ENCODE results near the gene CPA4. TPM values are rescaled to one million over a fixed set of nuclear protein-coding genes. Genes with fewer than 3 reads are reported as not detected.

CPA4 gene
- total and polyA plus RNA-seq, 8 donors: 0.12 to 0.90 TPM; not detected in 6

DNA sequence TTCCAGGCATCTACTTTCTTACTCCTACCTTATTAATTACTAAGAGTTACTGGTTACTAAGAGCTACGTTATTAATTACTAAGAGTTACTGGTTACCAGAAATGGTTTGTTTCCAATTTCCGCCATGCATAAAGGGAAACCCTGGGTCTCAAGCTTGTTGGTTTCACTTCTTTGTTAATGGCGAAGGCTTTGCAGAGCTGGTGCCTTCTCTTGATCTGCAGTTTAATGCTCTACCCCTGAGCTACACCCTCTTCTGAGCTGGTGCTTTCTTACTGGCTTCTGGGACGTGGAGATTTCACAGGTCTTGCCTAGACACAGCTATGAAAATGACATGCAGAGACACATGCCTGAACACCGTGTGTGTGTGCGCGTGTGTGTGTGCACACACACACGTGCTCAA is 560 bp downstream of the CPA4 start:
- Histone ChIP-seq H3K27ac (no peak overlapping the region), H3K9me3 (no peaks in the 10 kb centered on the region), H3K4me1 (no peaks in the 10 kb centered on the region), H3K27me3 (no peaks in the 10 kb centered on the region), H3K4me3 (no peak overlapping the region), H3K36me3 (no peaks in the 10 kb centered on the region)
- intact Hi-C loops (cut with DNase I; ENCODE audit: low total_unique reads): no loop called here
- no peak for DNase-seq
- TF ChIP-seq, protein P1, sequence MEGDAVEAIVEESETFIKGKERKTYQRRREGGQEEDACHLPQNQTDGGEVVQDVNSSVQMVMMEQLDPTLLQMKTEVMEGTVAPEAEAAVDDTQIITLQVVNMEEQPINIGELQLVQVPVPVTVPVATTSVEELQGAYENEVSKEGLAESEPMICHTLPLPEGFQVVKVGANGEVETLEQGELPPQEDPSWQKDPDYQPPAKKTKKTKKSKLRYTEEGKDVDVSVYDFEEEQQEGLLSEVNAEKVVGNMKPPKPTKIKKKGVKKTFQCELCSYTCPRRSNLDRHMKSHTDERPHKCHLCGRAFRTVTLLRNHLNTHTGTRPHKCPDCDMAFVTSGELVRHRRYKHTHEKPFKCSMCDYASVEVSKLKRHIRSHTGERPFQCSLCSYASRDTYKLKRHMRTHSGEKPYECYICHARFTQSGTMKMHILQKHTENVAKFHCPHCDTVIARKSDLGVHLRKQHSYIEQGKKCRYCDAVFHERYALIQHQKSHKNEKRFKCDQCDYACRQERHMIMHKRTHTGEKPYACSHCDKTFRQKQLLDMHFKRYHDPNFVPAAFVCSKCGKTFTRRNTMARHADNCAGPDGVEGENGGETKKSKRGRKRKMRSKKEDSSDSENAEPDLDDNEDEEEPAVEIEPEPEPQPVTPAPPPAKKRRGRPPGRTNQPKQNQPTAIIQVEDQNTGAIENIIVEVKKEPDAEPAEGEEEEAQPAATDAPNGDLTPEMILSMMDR (IDR thresholded peaks at IDR 0.05): no peak
- TF ChIP-seq EP300 (IDR thresholded peaks at IDR 0.05): no peak
- TF ChIP-seq POLR2AphosphoS5 (IDR thresholded peaks at IDR 0.05): no peak
- no peak for TF ChIP-seq POLR2A (IDR thresholded peaks at IDR 0.05)
- WGBS, 5 donors: 77 to 89% (median 85%) methylated on average over 8 of the region's 8 CpGs

DNA sequence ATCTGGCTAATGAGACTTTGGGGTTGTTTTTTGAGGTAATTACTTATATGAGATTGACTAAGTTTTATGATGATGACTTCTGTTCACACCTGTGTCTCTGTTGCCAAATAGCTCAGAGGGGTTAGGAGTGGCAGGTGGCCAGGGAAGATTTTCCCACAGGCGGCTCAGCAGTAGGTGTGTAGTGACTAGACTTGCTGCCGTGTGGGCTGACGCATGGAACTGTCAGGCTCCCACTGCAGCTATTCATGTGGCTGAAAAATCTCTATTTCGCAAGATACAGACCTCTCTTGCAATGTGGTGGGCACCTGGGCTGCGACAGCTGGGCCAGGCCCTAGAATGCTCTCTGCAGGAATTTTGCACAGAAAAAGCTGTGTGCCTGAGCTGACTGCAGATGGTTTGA is 1.4 kb downstream of the CPA4 start:
- Histone ChIP-seq H3K36me3 (no peaks in the 10 kb centered on the region), H3K27me3 (no peaks in the 10 kb centered on the region), H3K4me3 (no peak overlapping the region), H3K27ac (no peak overlapping the region), H3K9me3 (no peaks in the 10 kb centered on the region), H3K4me1 (no peaks in the 10 kb centered on the region)
- 78 to 90% (median 82%) methylated on average over 5 of the region's 5 CpGs for WGBS, 5 donors
- intact Hi-C loops (cut with DNase I; ENCODE audit: low total_unique reads): no loop called here
- TF ChIP-seq POLR2AphosphoS5 (IDR thresholded peaks at IDR 0.05): no peak
- TF ChIP-seq, protein P1 (IDR thresholded peaks at IDR 0.05): no peak
- DNase-seq: no peak

DNA sequence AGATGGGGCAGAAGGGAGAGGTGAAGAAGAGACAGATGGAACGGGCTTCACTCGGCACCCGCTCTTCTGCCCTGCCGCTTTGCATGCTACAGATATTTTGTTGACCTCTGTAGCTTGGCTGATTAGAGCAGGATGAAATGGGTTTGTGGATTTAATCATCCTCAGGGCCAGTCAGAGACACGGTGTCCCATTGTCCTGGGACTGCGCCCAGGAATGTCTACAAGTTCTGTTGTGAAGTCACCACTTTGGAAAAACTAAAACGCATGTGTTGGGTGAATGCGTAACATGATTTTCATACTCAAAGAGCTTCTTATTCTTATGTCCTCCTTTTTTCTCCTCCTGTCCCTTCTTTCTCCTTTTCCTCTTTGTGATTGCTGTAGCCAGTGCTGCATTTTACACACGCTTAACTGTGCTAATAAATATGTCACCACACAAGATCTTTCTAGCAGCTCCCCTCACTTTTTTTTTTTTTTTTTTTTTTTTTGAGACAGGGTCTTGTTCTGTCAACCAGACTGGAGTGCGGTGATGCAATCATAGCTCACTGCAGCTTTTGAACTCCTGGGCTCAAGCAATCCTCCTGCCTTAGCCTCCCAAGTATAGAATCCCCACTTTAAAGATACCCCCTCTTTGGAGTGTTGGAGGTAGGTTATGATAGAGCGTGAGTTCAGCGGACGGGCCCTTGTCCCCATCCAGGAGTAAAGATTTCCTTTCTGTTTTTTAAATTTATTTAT is 3.4 kb downstream of the CPA4 start:
- WGBS, 5 donors: 87 to 95% (median 91%) methylated on average over 13 of the region's 13 CpGs
- H3K4me1 ChIP-seq: no peaks in the 10 kb centered on the region
- intact Hi-C loops (cut with DNase I; ENCODE audit: low total_unique reads): no loop called here
- H3K4me3 ChIP-seq: no peak overlapping the region
- H3K27ac ChIP-seq: no peak overlapping the region
- TF ChIP-seq POLR2A (IDR thresholded peaks at IDR 0.05) (no peak), POLR2AphosphoS5 (IDR thresholded peaks at IDR 0.05) (no peak), EP300 (IDR thresholded peaks at IDR 0.05) (no peak)
- TF ChIP-seq, protein P1 (IDR thresholded peaks at IDR 0.05): no peak
- H3K9me3 ChIP-seq: no peaks in the 10 kb centered on the region
- DNase-seq: no peak
- no peaks in the 10 kb centered on the region for H3K36me3 ChIP-seq
- no peaks in the 10 kb centered on the region for H3K27me3 ChIP-seq

DNA sequence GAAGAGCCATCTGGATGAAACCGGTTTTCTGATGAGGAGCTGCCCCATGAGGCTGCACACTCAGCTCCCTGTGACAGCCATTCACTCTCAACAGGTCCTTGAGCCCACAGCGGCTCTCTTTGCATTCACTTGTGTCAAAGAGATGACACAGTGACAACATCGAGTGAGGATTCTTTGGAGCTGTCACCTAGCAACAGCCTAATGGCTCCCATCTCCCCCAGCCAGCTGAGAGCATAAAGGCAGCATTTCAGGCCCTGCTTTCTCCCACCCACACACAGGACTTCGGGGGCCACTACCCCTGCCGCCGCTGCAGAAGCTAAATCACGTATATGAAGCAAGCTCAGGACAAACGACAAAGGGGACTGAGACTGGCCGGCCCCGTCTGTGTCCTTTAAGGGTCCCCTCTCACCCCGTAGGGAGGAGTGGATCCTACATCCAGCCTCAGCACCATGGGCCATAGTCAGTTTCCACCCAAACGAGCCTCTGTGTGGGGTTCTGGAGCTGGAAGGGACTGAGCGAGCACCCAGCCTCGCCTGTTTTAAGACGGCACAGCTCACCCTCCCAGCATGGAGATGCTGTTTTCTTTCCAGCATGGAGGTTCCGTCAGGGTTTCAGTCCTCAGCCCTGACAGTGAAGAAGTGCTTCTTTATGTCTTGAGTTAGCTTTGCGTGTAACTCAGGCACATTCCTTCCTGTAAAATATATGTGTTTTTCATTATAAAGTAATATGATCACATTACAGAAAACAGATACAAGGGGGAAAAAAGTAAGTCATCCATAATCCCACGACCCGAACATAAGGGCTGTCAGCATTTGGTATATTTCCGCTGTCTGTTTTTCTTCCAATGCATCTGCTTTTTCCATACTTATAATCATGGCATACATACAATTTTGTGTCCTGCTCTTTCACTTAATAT is 4.9 kb downstream of the CPA4 start:
- Histone ChIP-seq H3K4me1 (no peaks in the 10 kb centered on the region), H3K36me3 (no peaks in the 10 kb centered on the region), H3K27me3 (no peaks in the 10 kb centered on the region), H3K4me3 (no peak overlapping the region), H3K27ac (no peak overlapping the region), H3K9me3 (no peaks in the 10 kb centered on the region)
- intact Hi-C loops (cut with DNase I; ENCODE audit: low total_unique reads): no loop called here
- TF ChIP-seq POLR2AphosphoS5 (IDR thresholded peaks at IDR 0.05): no peak
- no peak for TF ChIP-seq EP300 (IDR thresholded peaks at IDR 0.05)
- TF ChIP-seq POLR2A (IDR thresholded peaks at IDR 0.05): no peak
- TF ChIP-seq, protein P1 (IDR thresholded peaks at IDR 0.05): no peak
- DNase-seq: peak in 1 of 2 donors; percentile 79
- 80 to 88% (median 87%) methylated on average over 11 to 20 of the region's 20 CpGs for WGBS, 5 donors
